Measurements from ENCODE around the gene ADGRD1.
"Not testable (repeated sequence)": the region's sequence is repeated elsewhere in the genome, so short reads cannot be mapped to it uniquely, and the experiment has no call there.

ADGRD1 gene

GRCh38 chr12:131126662-131127173 is 173.0 kb downstream of the ADGRD1 start:
- DNase-seq = no peak

DNA sequence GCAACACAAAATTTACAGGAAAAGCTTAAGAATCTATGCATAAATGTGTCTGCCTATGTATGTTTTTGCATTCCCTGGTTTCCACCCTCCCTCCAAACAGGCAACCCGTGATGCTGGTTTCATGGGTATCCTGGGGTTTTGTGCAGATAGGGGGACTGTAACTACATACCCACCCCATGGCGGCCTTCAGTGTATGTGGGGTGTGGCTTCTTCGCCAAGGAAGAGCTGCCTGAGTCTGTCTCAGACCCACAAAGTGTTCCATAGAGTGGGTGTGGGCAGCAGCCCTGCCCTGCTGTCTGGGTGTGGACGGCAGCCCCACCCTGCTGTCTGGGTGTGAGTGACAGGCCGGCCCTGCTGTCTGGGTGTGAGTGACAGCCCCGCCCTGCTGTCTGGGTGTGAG is 174.8 kb downstream of the ADGRD1 start:
- DNase-seq = no peak

- DNase-seq = not testable (repeated sequence)
These were observed 175.4 kb downstream of the ADGRD1 start for GRCh38 chr12:131128966-131129619.

DNA sequence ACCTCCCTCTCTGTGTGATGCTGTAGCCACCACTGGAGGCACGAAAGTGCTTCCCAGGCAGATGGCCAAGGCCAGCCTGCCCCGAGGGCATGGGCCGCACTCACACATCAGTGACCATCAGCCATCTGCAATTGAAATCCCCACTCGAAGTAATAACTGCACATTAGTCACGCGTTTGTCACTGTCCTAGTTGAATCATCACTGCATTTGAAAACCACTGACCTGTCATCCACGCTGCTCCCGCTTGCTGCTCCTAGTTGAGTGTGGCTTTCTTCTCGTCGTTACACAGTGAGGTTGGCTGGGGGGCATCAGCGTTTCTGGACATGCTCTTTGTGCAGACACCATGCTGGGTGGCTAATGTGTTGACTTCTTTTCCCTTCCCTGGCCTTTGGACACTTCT is 176.1 kb downstream of the ADGRD1 start:
- DNase-seq = no peak

GRCh38 chr12:131130311-131130911 is 176.7 kb downstream of the ADGRD1 start:
- no peak for DNase-seq

- DNase-seq = no peak
These were observed 177.5 kb downstream of the ADGRD1 start for GRCh38 chr12:131131077-131131807.

DNA sequence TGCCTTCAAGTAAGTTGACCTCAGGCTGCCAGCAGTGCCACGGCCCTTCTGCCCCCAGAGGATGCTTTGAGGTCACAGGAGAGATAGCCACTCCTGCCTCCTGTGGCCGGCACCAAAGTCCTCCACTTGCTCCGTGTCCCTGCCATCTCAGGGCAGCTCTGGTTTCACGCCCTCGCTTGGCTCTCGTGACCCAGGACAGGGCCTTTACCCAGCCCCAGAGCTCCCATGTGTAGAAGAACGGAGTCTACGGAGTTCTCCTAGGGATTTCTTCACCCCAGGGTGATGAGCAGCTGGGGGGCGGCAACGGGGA is 178.1 kb downstream of the ADGRD1 start:
- no peak for DNase-seq

DNA sequence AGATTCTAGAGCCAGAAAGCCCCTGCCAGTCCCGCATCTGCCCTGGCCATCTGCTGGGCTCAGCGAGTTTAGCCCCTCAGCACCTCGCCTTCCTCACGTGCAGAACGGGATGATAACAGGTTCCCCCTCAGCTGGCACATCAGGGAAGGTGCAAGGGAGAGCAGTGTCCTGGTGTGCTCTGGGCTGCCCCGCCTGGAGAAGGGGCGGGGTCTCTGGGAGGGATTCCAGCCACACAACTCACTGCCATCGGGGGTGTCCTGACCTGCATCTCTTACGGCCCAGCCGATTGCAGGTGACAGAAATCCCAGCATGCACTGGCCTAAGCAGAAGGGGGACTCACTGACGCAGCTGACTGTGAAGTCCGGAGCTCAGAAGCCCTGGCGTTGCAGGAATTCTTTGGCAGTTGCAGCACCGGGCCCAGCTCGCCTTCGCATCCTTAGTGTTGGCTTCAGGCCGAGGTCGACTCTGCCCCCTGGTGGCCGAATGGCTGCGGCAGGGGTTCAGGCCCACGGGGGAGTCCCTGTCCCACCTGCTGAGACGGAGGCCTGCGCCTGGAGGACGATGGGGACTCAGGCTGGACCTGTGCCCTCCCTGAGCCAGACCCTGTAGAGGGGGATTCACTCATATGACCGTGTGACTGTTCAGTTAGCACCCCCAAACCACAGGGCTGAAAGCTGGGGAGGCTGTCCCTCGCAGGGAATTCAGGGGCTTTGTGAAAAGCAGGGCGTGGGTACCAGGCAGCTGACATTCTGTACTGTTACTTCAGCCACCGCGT is 178.6 kb downstream of the ADGRD1 start:
- DNase-seq = no peak

GRCh38 chr12:131133015-131133905 is 179.6 kb downstream of the ADGRD1 start:
- no peak for DNase-seq

DNA sequence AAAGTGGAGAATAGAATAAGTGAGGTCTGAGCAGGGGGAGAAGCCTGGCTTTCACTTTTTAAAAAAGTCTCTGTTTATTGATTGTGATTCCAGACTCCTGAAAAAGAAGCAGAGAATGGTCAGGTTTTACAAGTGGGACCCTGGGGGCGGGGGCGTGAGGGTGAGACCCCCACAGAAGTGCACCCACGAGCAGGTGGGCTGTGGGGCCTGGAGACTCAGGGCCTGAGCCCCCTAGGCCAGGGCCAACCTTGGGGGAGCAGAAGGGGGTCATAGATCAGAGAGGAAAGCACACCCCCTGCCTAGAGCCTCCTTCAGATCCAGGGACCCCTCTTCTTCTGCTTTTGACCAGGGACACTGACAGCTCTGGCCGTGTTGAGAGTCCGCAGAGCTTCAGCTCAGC is 180.3 kb downstream of the ADGRD1 start:
- no peak for DNase-seq

- DNase-seq = no peak
These were observed 181.0 kb downstream of the ADGRD1 start for GRCh38 chr12:131134523-131135310.

- DNase-seq = no peak
These were observed 181.6 kb downstream of the ADGRD1 start for GRCh38 chr12:131135311-131135785.

DNA sequence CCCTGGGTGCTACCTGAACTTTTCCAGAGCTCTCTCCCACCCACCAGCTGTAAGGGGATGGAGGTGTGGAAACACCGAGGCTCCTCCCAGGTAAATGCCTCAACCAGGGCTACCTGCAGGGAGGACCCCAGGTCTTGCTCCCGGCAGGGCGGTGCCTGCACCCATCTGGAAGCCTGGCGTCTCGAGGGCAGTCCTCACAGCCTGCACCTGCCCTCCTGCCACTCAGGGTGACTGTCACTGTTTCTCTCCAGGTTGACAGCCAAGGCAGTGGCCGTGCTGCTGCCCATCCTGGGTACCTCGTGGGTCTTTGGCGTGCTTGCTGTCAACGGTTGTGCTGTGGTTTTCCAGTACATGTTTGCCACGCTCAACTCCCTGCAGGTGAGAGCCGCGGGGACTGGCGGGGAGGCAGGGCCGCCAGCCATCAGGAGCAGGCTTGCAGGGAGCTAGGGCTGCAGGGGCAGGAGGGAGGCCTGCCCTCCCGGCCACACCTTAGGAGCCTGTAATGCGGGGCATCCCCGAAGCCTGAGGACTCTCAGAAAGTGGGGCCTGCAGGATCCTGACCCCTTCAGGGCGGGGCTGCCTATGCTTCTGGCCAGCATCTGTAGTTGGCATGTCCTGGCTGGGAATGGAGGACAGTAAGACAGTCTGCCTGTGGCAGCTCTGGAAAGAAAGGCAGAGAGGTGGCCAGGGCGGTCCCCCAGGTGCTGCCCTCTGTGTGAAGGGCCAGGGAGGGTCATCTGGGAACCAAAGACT is 182.3 kb downstream of the ADGRD1 start:
- DNase-seq = no peak

DNA sequence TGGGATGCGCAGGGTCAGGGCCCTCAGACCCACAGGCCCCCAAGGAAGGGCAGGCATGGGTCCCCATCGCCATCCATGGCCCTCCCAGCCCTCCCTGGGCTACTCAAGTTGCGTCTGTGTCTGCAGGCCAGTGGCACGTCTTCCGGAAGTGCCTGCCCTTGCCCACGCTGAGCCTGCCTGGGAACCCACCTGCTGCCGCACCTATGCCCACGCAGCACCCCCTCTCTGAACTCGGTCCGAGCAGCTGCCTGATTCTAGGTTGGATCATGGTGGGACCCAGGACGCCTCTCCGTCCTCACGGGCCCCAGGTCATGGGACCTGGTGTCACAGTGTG is 182.8 kb downstream of the ADGRD1 start:
- DNase-seq = no peak

- DNase-seq = no peak
These were observed 183.5 kb downstream of the ADGRD1 start for GRCh38 chr12:131137009-131137835.

DNA sequence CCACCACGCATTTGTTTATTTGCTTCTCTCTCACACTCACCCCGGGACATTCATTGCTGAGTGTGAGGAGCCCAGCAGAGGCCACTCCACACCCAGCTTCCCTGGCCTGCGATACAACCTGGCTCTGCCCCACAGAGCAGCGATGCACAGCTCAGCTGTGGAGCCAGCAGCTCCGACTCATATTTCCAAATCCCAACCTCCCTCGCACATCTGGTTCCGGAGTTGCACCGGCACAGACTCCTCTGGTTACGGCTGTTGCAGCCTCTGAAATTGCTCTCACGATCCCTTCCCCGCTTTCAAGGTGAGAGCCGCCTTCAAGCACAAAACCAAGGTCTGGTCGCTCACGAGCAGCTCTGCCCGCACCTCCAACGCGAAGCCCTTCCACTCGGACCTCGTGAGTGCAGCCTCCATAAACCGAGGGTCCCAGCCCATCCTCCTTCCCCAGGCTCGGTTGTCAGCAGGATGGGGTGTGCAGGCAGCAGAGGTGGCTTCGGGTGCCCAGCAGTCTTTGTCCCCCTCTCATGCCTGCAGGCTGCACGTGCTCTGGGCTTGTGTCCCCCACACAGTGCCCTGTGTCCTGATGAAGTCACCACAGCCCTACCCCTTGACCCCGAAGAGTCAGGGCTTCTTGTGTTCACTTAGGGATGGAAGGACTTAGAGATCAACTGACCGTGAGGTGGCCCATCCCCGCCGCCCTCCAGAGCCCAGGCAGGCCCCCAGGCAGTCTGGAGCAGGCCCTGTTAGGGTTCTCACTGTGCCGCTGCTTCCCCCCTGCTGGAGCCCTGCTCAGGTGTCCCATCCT is 184.3 kb downstream of the ADGRD1 start:
- no peak for DNase-seq

GRCh38 chr12:131138638-131139362 is 185.1 kb downstream of the ADGRD1 start:
- no peak for DNase-seq

- DNase-seq = no peak
These were observed 185.8 kb downstream of the ADGRD1 start for GRCh38 chr12:131139363-131140068.
